Lower leg skin (tissue), 3 donors: ENCODE results near the gene CCDC27.

ENCODE experiments used
- CTCF ChIP-seq, 3 donors: fragments of 450-650 bp; IDR thresholded peaks; one replicate each; pipeline ENCODE4 v1.5.1; 2016; ENCODE audit warnings: antibody characterized with exemption in 3 of 3, mild to moderate bottlenecking in 3 of 3, moderate library complexity in 2 of 3
- POLR2A ChIP-seq, 2 donors: fragments of 450-650 bp; IDR thresholded peaks; one replicate each; pipeline ENCODE4 v1.6.1; 2016 to 2017; ENCODE audit warnings: antibody characterized with exemption in 2 of 2, mild to moderate bottlenecking in 1 of 2, moderate library complexity in 1 of 2

DNA sequence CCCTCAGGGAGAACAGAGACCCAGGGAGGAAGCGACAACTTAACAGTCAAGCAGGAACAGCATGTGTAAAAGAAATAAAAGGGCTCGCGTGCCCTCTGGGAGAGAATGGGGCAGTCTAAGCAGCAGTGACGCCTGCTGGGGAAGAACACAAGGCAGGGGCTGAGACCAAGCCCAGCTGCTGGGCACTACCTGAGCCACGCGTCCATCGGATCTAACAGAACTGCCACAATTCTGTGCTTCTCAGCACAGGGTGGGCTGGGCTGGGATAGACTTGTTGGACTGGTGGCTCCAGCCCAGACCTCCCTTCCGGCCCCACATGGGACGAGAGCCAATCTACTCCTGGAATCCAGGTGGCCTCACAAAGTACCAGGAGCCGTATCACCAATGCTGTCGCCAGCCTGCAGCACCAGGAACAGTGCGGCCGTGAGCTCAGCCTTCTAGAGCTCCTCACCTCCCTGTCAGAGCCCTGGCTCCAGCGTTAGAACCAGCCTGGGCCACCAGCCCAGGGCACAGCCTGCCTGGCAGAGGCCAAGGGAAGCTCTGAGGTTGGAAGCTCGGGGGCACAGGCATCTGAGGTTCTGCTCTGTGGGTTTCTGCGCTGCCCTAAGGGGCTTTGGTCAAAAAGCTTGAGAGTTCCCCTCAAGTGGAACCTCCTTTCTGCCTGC, 36.6 kb downstream of the CCDC27 start:
- TF ChIP-seq CTCF (IDR thresholded peaks at IDR 0.05) (no peak), POLR2A (IDR thresholded peaks at IDR 0.05) (no peak)
